OCI-LY1 (cell line): ENCODE results near the gene CDKAL1.

Source experiments
- H2AFZ ChIP-seq: fragments of 200-600 bp; sonication (generic), shearing (Covaris generic); 2 replicates; pipeline ENCODE4 v1.6.0; 2014; ENCODE audit warnings: antibody characterized with exemption, mild to moderate bottlenecking, low read length
- H3F3A ChIP-seq: fragments of 200-600 bp; sonication (generic), shearing (Covaris generic); 2 replicates; pipeline ENCODE4 v1.6.0; 2014; ENCODE audit warnings: mild to moderate bottlenecking, antibody characterized with exemption, low read length, moderate library complexity; ENCODE audit not compliant: insufficient read depth
- H3K27ac ChIP-seq: fragments of 200-600 bp; sonication (generic); 2 replicates; pipeline ENCODE4 v1.5.1; 2014; ENCODE audit warnings: low read length, mixed run types, mild to moderate bottlenecking, low read depth; ENCODE audit not compliant: poor library complexity, severe bottlenecking
- H3K27me3 ChIP-seq: fragments of 200-600 bp; sonication (generic); 2 replicates; pipeline ENCODE4 v1.6.0; 2014; ENCODE audit warnings: antibody characterized with exemption, mild to moderate bottlenecking, low read length, moderate library complexity; ENCODE audit not compliant: insufficient read depth
- H3K36me3 ChIP-seq: fragments of 200-600 bp; sonication (generic); 2 replicates; pipeline ENCODE4 v1.6.1; 2014; ENCODE audit warnings: mild to moderate bottlenecking, antibody characterized with exemption, low read length, moderate library complexity, mixed read lengths; ENCODE audit not compliant: insufficient read depth
- H3K4me1 ChIP-seq: fragments of 200-600 bp; sonication (generic); 2 replicates; pipeline ENCODE4 v1.5.1; 2014; ENCODE audit warnings: mild to moderate bottlenecking, low read length, moderate library complexity; ENCODE audit not compliant: insufficient read depth, severe bottlenecking
- H3K4me2 ChIP-seq: fragments of 200-600 bp; sonication (generic), shearing (Covaris generic); 2 replicates; pipeline ENCODE4 v1.6.1; 2014; ENCODE audit warnings: low read length
- H3K4me3 ChIP-seq: fragments of 200-600 bp; sonication (generic); 2 replicates; pipeline ENCODE4 v1.5.1; 2014; ENCODE audit warnings: low read length, low read depth, mild to moderate bottlenecking, mixed read lengths; ENCODE audit not compliant: poor library complexity, severe bottlenecking
- H3K79me2 ChIP-seq: fragments of 200-600 bp; shearing (Covaris generic); 2 replicates; pipeline ENCODE4 v1.6.1; 2016; ENCODE audit warnings: mixed run types, low read length, mixed read lengths; ENCODE audit not compliant: insufficient read depth
- H3K9ac ChIP-seq: fragments of 200-600 bp; sonication (generic), shearing (Covaris generic); 2 replicates; pipeline ENCODE4 v1.6.1; 2014; ENCODE audit warnings: mild to moderate bottlenecking, low read length, mixed read lengths
- H3K9me2 ChIP-seq: fragments of 200-600 bp; sonication (generic), shearing (Covaris generic); 2 replicates; pipeline ENCODE4 v1.6.1; 2014; ENCODE audit warnings: low read depth, mild to moderate bottlenecking, low read length, mixed read lengths
- H3K9me3 ChIP-seq: fragments of 200-600 bp; shearing (Covaris generic); 2 replicates; pipeline ENCODE4 v1.6.1; 2014; ENCODE audit warnings: low read length, mixed read lengths
- H4K20me1 ChIP-seq: fragments of 200-600 bp; sonication (generic), shearing (Covaris generic); 2 replicates; pipeline ENCODE4 v1.6.0; 2016; ENCODE audit warnings: mild to moderate bottlenecking, low read length; ENCODE audit not compliant: insufficient read depth
- EZH2 ChIP-seq: fragments of 200-600 bp; sonication (generic), shearing (Covaris generic); IDR thresholded peaks from 2 replicates; pipeline ENCODE4 v1.8.0; 2017; ENCODE audit warnings: borderline replicate concordance, mixed run types, mild to moderate bottlenecking, antibody characterized with exemption, low read length, moderate library complexity, mixed read lengths
- TF ChIP-seq, protein P1 (sequence below): fragments of 200-600 bp; sonication (generic), shearing (Covaris generic); IDR thresholded peaks from 2 replicates; pipeline ENCODE4 v1.5.1; 2017; ENCODE audit warnings: mild to moderate bottlenecking, antibody characterized with exemption, low read length, moderate library complexity, mixed read lengths

CDKAL1 gene

DNA sequence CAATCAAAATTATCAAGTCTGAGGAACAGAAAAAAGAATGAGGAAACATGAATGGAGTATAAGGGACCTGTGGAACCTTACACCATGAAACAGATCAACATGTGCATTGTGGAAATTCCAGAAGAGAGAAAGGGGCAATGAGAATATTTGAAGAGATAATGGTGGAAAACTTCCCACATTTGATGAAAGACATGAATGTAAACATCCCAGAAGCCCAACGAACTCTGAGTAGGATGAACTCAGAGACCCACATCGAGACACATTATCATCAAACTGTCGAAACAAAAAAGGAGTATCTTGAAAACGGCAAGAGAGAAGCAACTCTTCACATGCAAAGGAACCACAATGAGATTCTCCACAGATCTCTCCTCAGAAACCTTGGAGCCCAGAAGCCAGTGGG lies 371.1 kb downstream of the CDKAL1 start:
- Histone ChIP-seq H3K4me2 (no peak overlapping the region), H3K79me2 (no peaks in the 10 kb centered on the region)
- TF ChIP-seq, protein P1, sequence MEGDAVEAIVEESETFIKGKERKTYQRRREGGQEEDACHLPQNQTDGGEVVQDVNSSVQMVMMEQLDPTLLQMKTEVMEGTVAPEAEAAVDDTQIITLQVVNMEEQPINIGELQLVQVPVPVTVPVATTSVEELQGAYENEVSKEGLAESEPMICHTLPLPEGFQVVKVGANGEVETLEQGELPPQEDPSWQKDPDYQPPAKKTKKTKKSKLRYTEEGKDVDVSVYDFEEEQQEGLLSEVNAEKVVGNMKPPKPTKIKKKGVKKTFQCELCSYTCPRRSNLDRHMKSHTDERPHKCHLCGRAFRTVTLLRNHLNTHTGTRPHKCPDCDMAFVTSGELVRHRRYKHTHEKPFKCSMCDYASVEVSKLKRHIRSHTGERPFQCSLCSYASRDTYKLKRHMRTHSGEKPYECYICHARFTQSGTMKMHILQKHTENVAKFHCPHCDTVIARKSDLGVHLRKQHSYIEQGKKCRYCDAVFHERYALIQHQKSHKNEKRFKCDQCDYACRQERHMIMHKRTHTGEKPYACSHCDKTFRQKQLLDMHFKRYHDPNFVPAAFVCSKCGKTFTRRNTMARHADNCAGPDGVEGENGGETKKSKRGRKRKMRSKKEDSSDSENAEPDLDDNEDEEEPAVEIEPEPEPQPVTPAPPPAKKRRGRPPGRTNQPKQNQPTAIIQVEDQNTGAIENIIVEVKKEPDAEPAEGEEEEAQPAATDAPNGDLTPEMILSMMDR, result no peak
- TF ChIP-seq EZH2, result no peak

DNA sequence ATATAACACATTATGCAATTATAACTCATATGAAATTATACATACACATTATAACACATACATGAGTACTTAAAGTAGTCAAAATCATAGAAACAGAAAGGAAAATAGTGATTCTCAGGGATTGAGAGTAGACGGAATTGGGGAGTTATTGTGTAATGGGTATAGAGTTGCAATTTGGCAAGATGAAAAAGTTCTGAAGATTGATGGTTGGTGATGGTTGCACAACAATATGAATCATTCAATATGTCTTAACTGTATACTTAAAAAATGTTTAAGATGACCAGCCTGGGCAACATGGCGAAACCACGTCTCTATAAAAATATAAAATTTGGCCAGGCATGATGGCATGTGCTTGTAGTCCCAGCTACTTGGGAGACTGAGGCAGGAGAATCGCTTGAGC lies 372.7 kb downstream of the CDKAL1 start:
- Histone ChIP-seq H4K20me1 (no peaks in the 10 kb centered on the region), H3K27ac (no peak overlapping the region), H3K4me1 (no peaks in the 10 kb centered on the region), H3K9me3 (0 out of 2 replicates have a peak, but pooled peaks cover 3% of the 10 kb centered on the region), H2AFZ (no peak overlapping the region), H3K9me2 (no peaks in the 10 kb centered on the region), H3F3A (no peaks in the 10 kb centered on the region), H3K9ac (no peak overlapping the region), H3K79me2 (no peaks in the 10 kb centered on the region), H3K36me3 (no peaks in the 10 kb centered on the region), H3K4me2 (no peak overlapping the region), H3K27me3 (no peaks in the 10 kb centered on the region), H3K4me3 (no peak overlapping the region)
- TF ChIP-seq EZH2, result no peak
- TF ChIP-seq, protein P1, result no peak

More for the DNA sequence above, 371.1 kb downstream of the CDKAL1 start:
- Histone ChIP-seq H3K36me3 (no peaks in the 10 kb centered on the region), H2AFZ (no peak overlapping the region), H3K9me2 (no peaks in the 10 kb centered on the region), H3K27ac (no peak overlapping the region), H3F3A (no peaks in the 10 kb centered on the region), H3K9me3 (0 out of 2 replicates have a peak, but pooled peaks cover 3% of the 10 kb centered on the region), H3K27me3 (no peaks in the 10 kb centered on the region), H3K4me3 (no peak overlapping the region), H3K4me1 (no peaks in the 10 kb centered on the region), H3K9ac (no peak overlapping the region), H4K20me1 (no peaks in the 10 kb centered on the region)

DNA sequence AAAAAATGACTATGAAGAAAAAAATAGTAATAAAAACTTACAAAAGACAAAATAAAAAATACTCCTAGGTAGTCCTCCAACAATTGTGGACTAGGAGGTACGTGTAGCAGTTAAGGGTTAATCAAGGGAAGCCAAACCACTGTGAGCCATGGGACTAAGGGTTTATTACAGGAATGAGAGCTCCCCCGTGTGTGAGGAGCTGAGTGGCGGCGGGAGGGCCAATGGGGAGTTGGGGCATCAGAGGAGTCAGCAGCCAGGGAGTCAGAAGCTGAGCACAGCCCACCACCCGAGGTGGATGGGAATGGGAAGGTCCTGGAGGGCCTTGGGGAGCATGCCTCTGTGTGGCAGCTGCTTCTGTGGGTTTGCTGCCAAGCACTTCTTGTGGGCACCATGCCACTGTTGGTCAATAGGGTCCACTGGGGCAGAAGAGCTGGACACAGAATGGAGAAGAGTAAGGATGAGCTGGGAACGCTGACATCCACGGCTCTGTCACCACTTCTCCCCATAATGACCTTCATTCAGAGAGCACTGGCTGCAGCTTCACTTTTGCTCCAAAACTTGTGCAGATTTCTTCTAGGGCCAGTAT lies 373.3 kb downstream of the CDKAL1 start:
- TF ChIP-seq, protein P1, result no peak
- TF ChIP-seq EZH2, result no peak

More for the DNA sequence above, 373.3 kb downstream of the CDKAL1 start:
- no peaks in the 10 kb centered on the region for H4K20me1 ChIP-seq
- H3K9ac ChIP-seq, result no peak overlapping the region
- H3K27me3 ChIP-seq, result no peaks in the 10 kb centered on the region
- no peaks in the 10 kb centered on the region for H3K4me1 ChIP-seq
- H3K36me3 ChIP-seq, result no peaks in the 10 kb centered on the region
- H2AFZ ChIP-seq, result no peak overlapping the region
- no peak overlapping the region for H3K4me2 ChIP-seq
- no peak overlapping the region for H3K4me3 ChIP-seq
- no peaks in the 10 kb centered on the region for H3K79me2 ChIP-seq
- no peaks in the 10 kb centered on the region for H3F3A ChIP-seq
- H3K9me3 ChIP-seq, result 0 out of 2 replicates have a peak, but pooled peaks cover 3% of the 10 kb centered on the region
- no peak overlapping the region for H3K27ac ChIP-seq
- no peaks in the 10 kb centered on the region for H3K9me2 ChIP-seq
